ENCODE results near the gene RBP3. TPM values are rescaled to one million over a fixed set of nuclear protein-coding genes. Genes with fewer than 3 reads are reported as not detected.
A peak's percentile ranks its signal among the peaks of the same experiment; 100 is the strongest.

RBP3 gene
- total RNA-seq, 2 donors from 2014 or later, result not detected

DNA sequence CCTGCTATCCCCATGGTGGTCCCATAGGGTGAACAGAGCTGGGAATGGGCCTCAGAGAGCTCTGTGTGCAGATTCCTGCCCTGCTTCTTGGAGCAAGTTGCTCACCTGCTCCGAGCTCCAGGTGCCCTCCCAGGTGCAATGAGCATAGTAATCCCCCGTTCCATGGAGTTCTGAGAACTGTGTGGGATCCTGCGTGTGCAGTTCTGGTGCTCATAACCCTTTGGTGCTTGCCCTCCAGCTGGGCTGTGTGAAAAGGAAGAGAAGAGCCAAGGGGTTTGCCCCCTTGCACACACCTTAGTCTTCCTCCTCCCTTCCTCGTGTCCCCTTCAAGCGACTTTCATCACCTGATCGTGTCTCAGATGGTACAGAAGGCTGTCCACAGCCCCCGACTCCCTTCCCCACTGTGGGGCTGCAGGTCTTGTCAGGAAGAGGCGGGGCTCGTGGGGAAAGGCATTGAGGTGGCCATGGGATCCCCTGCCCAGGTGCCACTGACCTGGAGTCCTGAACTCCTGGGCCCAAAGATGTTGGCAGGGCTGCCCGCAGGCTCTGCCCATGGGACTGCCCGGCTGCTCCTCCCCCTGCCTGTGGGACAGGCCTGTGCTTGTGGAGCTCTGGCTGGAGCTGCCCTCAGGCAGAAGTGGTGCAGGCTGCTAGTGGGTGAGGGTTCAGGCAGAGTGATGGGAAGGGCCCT, 57.8 kb downstream of the RBP3 start:
- peak; percentile 69 for DNase-seq (ENCODE audit: low spot score)
- intact Hi-C loops (cut with DNase I), result no loop called here

DNA sequence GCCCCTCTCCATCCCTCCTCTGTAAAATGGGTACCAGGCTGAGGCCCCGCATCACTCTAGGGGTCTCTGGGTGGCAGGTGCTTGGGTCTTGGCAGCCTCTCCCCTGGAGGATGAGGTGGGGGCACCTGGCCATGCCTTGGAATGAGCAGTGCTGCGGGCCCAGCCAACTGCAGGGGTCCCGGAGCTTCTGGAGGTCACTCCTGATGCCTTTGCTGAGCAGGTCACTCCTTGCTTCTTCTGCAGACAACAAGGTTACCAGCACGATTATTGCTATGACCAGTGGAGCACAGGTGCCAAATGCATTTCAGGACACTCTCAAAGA, 58.3 kb downstream of the RBP3 start:
- DNase-seq (ENCODE audit: low spot score), result peak; percentile 68
- intact Hi-C loops (cut with DNase I), result no loop called here

DNA sequence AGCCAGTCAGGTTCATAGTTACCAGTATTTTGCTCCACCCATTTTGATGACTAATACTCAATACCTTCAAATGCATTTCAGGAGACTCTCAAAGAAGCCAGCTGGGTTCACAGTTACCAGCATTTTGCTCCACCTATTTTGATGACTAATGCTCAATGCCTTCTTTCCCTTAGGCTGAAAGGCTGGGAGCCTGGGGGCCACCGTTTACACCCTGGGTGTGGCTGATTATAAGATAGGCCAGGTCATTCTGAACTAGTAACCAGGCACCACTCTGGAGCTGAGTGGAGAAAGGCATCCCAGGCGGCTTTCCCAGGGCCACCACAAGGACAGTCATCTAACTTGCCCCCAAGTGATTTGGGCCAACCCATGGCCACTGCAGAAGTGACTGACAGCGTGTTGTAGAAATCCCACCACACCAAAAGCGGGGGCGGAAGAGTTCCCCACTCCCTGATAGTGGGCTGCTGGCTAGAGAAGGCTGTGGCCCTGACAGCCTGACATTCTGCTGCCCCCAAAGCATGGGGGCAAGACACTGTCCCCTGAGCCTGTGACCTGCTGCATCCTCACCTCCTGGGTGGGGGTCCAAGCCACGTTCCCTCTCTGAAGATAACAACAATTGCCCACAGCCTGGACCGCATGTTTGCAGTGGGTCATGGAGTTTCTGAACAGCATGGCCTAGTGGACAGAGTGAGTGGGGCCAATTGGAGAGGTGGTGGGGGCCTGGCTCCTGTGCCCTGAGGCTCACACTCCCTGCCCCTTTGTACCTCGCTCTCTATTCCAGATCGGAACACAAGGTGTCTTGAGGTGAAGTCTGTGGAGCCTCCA, 58.9 kb downstream of the RBP3 start:
- no peak for DNase-seq (ENCODE audit: low spot score)

More for the DNA sequence above, 58.9 kb downstream of the RBP3 start:
- intact Hi-C loops (cut with DNase I), result no loop called here

Other genes starting within 250 kb of the RBP3 start
- 10 to 100 TPM in 1 of 2 donors, 1 to 10 TPM in 1; 1.5 to 18.6 TPM for gene GDF10, start 48.2 kb upstream of the RBP3 start, total RNA-seq
- gene GDF2, start 25.9 kb upstream of the RBP3 start, total RNA-seq, result not detected
- gene ZNF488, start 35.9 kb downstream of the RBP3 start, total RNA-seq, result not detected
- gene ANXA8, start 135.8 kb downstream of the RBP3 start, total RNA-seq, result not detected
- gene FAM25G, start 143.3 kb downstream of the RBP3 start, total RNA-seq, result not detected
- gene AGAP9, start 175.3 kb downstream of the RBP3 start, total RNA-seq, result 1 to 10 TPM; 3.7 to 5.8 TPM

All from posterior vena cava (tissue), 2 donors.